ENCODE data around the gene TRIP6. TPM values are rescaled to one million over a fixed set of nuclear protein-coding genes. Genes with fewer than 3 reads are reported as not detected.

The TRIP6 gene
- total and polyA plus RNA-seq, 2 experiments from 2014 or later, result 44.6 to 112 TPM

GRCh38 chr7:100878013-100878412 is 10.8 kb downstream of the TRIP6 start:
- Histone ChIP-seq H3K4me1 (ENCODE audit: insufficient read depth) (peaks cover 8% of the 10 kb centered on the region), H4K20me1 (replicated peaks; ENCODE audit: insufficient read depth) (peaks cover 60% of the 10 kb centered on the region), H3K79me2 (replicated peaks; ENCODE audit: insufficient read depth) (peaks cover 74% of the 10 kb centered on the region), H3F3A (replicated peaks; ENCODE audit: low read depth) (peaks cover 33% of the 10 kb centered on the region), H3K27ac (ENCODE audit: low read depth) (no peak overlapping the region), H3K4me2 (no peak overlapping the region), H3K9me2 (ENCODE audit: insufficient read depth) (no peaks in the 10 kb centered on the region), H2AFZ (no peak overlapping the region), H3K36me3 (ENCODE audit: insufficient read depth) (peaks cover 50% of the 10 kb centered on the region), H3K27me3 (ENCODE audit: insufficient read depth) (no peaks in the 10 kb centered on the region), H3K4me3 (no peak overlapping the region)
- H3K27ac Mint-ChIP-seq, result no peak overlapping the region
- H3K27me3 Mint-ChIP-seq (ENCODE audit: insufficient read depth, low read depth, poor library complexity), result peaks cover 24% of the 10 kb centered on the region
- no peak for DNase-seq (ENCODE audit: low spot score)
- H3K4me3 Mint-ChIP-seq, result no peak overlapping the region; the same call in 2 of the 3 replicates
- peaks cover 32% of the 10 kb centered on the region for H3K4me1 Mint-ChIP-seq
- no peak for ATAC-seq
- peaks cover 92% of the 10 kb centered on the region for H3K36me3 Mint-ChIP-seq (ENCODE audit: low read depth)
- peaks cover 3% of the 10 kb centered on the region; the same call in 2 of the 3 replicates for H3K9me3 Mint-ChIP-seq
- TF ChIP-seq REST (IDR thresholded peaks at IDR 0.05; ENCODE audit: unreplicated experiment), result no peak
- TF ChIP-seq ZNF462 (CRISPR knock-in tag; IDR thresholded peaks at IDR 0.05), result no peak
- no peak for TF ChIP-seq ZNF114 (CRISPR knock-in tag; IDR thresholded peaks at IDR 0.05)
- no peak for TF ChIP-seq EZH2phosphoT487 (IDR thresholded peaks at IDR 0.05; ENCODE audit: unreplicated experiment)

Data from GM23338 (cell line).